ENCODE data around the gene CDKN2A.

Gene CDKN2A

DNA sequence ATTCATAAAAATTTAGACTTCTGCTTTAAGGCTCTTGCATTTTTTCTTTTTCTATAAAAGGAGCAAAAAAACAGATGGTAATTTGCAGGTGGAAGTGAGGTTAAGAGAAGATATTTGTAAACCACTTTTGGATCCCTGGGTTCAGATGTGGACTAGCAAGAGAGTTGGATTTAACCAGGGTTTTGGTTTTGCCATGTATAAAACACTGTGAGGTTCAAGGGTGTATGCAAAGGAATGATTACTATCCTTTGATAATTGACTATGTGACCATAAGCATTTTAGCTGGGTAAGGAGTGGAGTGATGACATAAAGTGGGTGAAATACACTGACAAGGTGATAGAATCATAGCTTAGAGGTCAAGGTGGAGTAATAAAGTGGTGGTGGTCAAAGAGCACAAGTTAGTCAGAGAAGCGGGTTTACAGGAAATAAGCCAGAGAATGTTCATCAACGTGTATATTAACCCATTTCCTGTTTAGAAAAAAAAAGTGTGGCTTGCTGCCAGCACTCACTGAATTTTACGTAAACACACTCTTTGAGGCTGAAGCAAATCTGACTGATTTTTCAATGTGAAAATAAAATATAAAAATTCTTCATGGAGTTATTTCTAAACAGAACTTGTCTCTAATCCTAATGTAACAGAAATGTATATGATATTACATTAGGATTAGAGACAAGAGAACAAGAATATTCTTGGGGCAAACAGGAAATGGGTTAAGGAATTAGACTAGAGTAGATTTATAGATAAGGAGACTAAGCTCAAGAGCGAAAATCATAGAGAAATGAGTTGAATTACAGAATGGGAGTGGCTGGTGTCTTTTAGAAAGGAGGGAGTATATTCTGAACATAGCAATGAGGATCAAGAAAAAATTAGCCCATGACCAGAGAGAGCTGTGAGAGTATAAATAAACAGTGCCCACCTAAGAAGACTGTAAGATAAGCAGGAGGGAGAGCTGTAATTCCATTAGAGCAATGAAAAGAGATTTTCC, 74.5 kb downstream of the CDKN2A start:
- TF ChIP-seq, protein P1, sequence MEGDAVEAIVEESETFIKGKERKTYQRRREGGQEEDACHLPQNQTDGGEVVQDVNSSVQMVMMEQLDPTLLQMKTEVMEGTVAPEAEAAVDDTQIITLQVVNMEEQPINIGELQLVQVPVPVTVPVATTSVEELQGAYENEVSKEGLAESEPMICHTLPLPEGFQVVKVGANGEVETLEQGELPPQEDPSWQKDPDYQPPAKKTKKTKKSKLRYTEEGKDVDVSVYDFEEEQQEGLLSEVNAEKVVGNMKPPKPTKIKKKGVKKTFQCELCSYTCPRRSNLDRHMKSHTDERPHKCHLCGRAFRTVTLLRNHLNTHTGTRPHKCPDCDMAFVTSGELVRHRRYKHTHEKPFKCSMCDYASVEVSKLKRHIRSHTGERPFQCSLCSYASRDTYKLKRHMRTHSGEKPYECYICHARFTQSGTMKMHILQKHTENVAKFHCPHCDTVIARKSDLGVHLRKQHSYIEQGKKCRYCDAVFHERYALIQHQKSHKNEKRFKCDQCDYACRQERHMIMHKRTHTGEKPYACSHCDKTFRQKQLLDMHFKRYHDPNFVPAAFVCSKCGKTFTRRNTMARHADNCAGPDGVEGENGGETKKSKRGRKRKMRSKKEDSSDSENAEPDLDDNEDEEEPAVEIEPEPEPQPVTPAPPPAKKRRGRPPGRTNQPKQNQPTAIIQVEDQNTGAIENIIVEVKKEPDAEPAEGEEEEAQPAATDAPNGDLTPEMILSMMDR (IDR thresholded peaks at IDR 0.05; ENCODE audit: insufficient read depth, missing control alignments): no peak
- no peak for FAIRE-seq
- no peak for DNase-seq (ENCODE audit: insufficient read length, low spot score)

All from D721Med (cell line).